Gastrocnemius medialis (tissue), 4 donors: Measurements from ENCODE around the gene MZB1. TPM values are rescaled to one million over a fixed set of nuclear protein-coding genes. Genes with fewer than 3 reads are reported as not detected.

Experiments used
- ATAC-seq, 2 donors: fragments of 150-250 bp; one replicate each; pipeline ENCODE4 v1.9.1; 2016
- DNase-seq, 2 donors: peaks; one replicate each; pipeline ENCODE4 v3.0.0-alpha.2; 2019
- H3K27ac ChIP-seq, 4 donors: fragments of 200-600 bp; sonication (generic); 1 replicate in 1 of 4; 2 replicates in 3 of 4; pipeline ENCODE4 v1.5.1; 2016 to 2018; ENCODE audit warnings: mild to moderate bottlenecking in 2 of 4, moderate library complexity in 1 of 4
- H3K27me3 ChIP-seq, 3 donors: fragments of 200-600 bp; sonication (generic) in 2 of 3; 1 replicate in 1 of 3; 2 replicates in 2 of 3; pipeline versions ENCODE4 v1.5.1 to v1.6.0; 2016 to 2019; ENCODE audit warnings: mild to moderate bottlenecking in 1 of 3, moderate library complexity in 1 of 3
- H3K36me3 ChIP-seq, 2 donors: fragments of 200-600 bp; sonication (generic) in 1 of 2; one replicate each; pipeline ENCODE4 v1.5.1; 2017 to 2018
- H3K4me1 ChIP-seq, 2 donors: fragments of 200-600 bp; sonication (generic) in 1 of 2; one replicate each; pipeline ENCODE4 v1.5.1; 2016 to 2017; ENCODE audit warnings: mild to moderate bottlenecking in 2 of 2
- H3K4me3 ChIP-seq, 4 donors: fragments of 200-600 bp; sonication (generic) in 3 of 4; 1 replicate in 1 of 4; 2 replicates in 3 of 4; pipeline ENCODE4 v1.5.1; 2016 to 2019; ENCODE audit warnings: mild to moderate bottlenecking in 2 of 4
- H3K9me3 ChIP-seq, 3 donors: fragments of 200-600 bp; sonication (generic) in 2 of 3; 1 replicate in 1 of 3; 2 replicates in 2 of 3; pipeline ENCODE4 v1.5.1; 2016 to 2019
- POLR2A ChIP-seq, 2 donors: fragments of 450-650 bp; IDR thresholded peaks; one replicate each; pipeline ENCODE4 v1.6.1; 2017; ENCODE audit warnings: antibody characterized with exemption in 2 of 2, mild to moderate bottlenecking in 2 of 2, moderate library complexity in 2 of 2
- in situ Hi-C, 4 donors: fragments of 200-750 bp; cut with MboI; loops; one replicate each; pipeline versions ENCODE4 v1.15.0 to v1.8.0; 2017; ENCODE audit warnings: low sequenced_read_pairs in 4 of 4
- intact Hi-C: fragments of 100-400 bp; cut with DNase I; formaldehyde crosslinking; loops from one replicate; pipeline ENCODE4 v1.15.1; 2023; ENCODE audit warnings: low total_unique reads
- total RNA-seq, 4 donors: library from RNA; depleted of rRNA; stranded (reverse); fragments of >200 nt; gene quantifications; one replicate each; pipeline versions ENCODE4 v1.1.0 to v1.2.3, GENCODE V29; 2016
- TF ChIP-seq, protein P1 (sequence below), 5 experiments: fragments of 450-650 bp in 3 of 5; fragments of 200-600 bp in 2 of 5; sonication (generic) in 2 of 5; IDR thresholded peaks in 4 of 5; conservative IDR thresholded peaks in 1 of 5; 1 replicate in 4 of 5; 2 replicates in 1 of 5; pipeline ENCODE4 v1.5.1; 2016 to 2019; ENCODE audit warnings: antibody characterized with exemption in 5 of 5, mild to moderate bottlenecking in 3 of 5, moderate library complexity in 3 of 5

Gene MZB1
- total RNA-seq, 4 donors from 2014 or later: 0.46 TPM; not detected in 3

DNA sequence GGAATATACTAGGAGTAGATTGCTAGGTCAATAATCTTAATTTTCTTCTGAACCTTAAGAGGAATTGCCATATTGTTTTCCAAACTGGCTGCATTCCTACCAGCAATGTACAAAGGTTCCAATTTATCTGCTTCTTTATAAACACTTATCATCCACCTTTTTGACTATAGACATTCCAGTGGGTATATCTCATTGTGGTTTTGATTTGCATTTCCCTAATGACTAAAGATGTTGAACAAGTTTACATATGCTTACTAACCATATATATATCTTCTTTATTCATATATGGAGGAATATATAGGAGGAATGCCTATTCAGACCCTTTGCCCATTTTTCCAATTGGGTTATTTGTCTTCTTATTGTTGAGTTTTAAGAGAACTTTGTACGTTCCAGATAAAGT lies 42.0 kb upstream of the MZB1 start:
- no peak for ATAC-seq
- Histone ChIP-seq H3K4me3 (no peak overlapping the region), H3K4me1 (no peaks in the 10 kb centered on the region), H3K36me3 (peaks cover 0 to 41% of the 10 kb centered on the region in 2 donors), H3K9me3 (no peaks in the 10 kb centered on the region), H3K27me3 (no peaks in the 10 kb centered on the region), H3K27ac (no peak overlapping the region)
- TF ChIP-seq, protein P1, sequence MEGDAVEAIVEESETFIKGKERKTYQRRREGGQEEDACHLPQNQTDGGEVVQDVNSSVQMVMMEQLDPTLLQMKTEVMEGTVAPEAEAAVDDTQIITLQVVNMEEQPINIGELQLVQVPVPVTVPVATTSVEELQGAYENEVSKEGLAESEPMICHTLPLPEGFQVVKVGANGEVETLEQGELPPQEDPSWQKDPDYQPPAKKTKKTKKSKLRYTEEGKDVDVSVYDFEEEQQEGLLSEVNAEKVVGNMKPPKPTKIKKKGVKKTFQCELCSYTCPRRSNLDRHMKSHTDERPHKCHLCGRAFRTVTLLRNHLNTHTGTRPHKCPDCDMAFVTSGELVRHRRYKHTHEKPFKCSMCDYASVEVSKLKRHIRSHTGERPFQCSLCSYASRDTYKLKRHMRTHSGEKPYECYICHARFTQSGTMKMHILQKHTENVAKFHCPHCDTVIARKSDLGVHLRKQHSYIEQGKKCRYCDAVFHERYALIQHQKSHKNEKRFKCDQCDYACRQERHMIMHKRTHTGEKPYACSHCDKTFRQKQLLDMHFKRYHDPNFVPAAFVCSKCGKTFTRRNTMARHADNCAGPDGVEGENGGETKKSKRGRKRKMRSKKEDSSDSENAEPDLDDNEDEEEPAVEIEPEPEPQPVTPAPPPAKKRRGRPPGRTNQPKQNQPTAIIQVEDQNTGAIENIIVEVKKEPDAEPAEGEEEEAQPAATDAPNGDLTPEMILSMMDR (IDR thresholded peaks at IDR 0.05 in 4 of 5, conservative IDR thresholded peaks at IDR 0.05 in 1 of 5): no peak
- TF ChIP-seq POLR2A (IDR thresholded peaks at IDR 0.05): no peak
- intact Hi-C loops (no loop called here), in situ Hi-C loops (no loop called here)
- DNase-seq: no peak

DNA sequence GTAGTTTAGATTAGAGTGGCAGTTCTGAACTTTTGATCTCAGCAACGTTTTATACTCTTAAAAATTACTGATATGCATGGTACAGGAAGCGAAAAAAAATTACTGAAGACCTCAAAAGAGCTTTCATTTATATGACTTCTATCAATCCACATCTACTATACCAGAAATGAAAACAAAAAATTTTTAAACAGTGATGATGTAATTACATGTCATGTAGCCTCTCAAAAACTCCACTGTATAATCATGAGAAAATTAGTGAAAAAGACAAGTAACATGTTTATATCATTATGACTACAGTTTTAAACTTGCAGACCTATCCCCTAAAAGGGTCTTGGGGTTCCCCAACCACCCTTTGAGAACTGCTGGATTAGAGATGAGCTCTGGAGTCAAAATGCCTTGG lies 40.3 kb upstream of the MZB1 start:
- Histone ChIP-seq H3K4me1 (peaks cover 8 to 14% of the 10 kb centered on the region in 2 donors), H3K27me3 (no peaks in the 10 kb centered on the region), H3K27ac (no peak overlapping the region), H3K36me3 (peaks cover 0 to 41% of the 10 kb centered on the region in 2 donors), H3K4me3 (no peak overlapping the region), H3K9me3 (no peaks in the 10 kb centered on the region)
- no peak for ATAC-seq
- DNase-seq: no peak
- intact Hi-C loops (no loop called here), in situ Hi-C loops (no loop called here)
- TF ChIP-seq POLR2A (IDR thresholded peaks at IDR 0.05): no peak
- TF ChIP-seq, protein P1 (IDR thresholded peaks at IDR 0.05 in 4 of 5, conservative IDR thresholded peaks at IDR 0.05 in 1 of 5): no peak

DNA sequence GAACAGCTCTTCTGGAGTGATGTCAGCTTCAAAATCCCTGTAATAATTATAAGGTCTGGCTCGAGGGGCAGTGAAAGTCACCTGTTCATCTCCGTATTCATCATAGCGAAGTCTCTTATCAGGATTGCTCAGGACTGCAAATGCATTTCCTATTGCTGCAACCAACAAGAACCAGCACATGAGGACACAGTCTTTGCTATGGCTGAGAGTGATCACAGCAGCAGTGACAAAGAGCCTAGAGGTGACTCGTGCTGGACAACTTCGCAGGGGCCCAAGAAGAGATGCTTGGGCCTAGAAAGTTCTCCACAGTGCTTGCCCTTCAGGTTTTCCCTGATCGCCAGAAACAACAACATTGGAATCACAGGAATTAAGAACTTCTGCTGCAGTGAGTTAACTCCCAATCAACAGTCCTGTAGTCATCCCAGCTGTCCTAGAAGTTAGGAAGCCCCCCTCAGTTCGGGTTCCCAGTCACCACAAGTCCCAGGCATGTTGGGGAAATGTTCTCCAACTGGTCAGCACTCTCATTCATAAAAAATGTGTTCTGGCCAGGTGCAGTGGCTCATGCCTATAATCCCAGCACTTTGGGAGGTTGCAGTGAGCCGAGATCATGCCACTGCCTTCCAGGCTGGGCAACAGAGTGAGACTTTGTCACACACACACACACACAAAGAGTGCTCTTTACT lies 36.6 kb upstream of the MZB1 start:
- ATAC-seq (peak in 1 of 2 donors; percentile 33), DNase-seq (no peak)
- H3K36me3 ChIP-seq: peaks cover 0 to 37% of the 10 kb centered on the region in 2 donors
- no peak overlapping the region for H3K4me3 ChIP-seq
- H3K27ac ChIP-seq: peak overlapping the region; percentile 75 to 80 (median 76)
- TF ChIP-seq POLR2A (IDR thresholded peaks at IDR 0.05): no peak
- TF ChIP-seq, protein P1 (IDR thresholded peaks at IDR 0.05 in 4 of 5, conservative IDR thresholded peaks at IDR 0.05 in 1 of 5): no peak
- in situ Hi-C loops: loop anchor here in 1 of 4 donors (5.0 kb wide), 1 partner anchor 91 kb away; no protein-coding TSS in a partner anchor
- no peaks in the 10 kb centered on the region for H3K27me3 ChIP-seq
- peaks cover 8 to 22% of the 10 kb centered on the region in 2 donors for H3K4me1 ChIP-seq
- intact Hi-C loops: no loop called here
- H3K9me3 ChIP-seq: no peaks in the 10 kb centered on the region

DNA sequence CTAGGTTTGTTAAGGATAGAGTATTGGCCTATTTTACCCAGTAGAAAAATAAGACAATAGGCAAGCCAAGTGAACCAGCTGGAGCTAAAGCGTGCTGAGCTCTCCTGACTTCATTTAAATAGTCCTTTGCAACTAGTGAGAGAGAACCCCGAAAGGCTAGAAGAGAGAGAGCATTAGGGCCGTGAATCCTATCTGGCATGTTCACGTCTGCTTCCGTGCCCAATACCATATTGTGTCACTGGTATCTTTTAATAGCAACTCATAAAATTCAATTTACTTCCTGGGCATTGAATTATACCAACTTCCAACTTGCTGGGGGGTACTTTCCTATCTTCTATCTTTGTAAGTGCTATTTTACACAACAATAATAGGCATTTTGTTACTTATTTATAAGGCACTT lies 35.8 kb upstream of the MZB1 start:
- H3K9me3 ChIP-seq: no peaks in the 10 kb centered on the region
- DNase-seq (no peak), ATAC-seq (peak in 1 of 2 donors; percentile 50)
- intact Hi-C loops (no loop called here), in situ Hi-C loops (loop anchor here in 1 of 4 donors (5.0 kb wide), 1 partner anchor 92 kb away; no protein-coding TSS in a partner anchor)
- peaks cover 0 to 42% of the 10 kb centered on the region in 2 donors for H3K36me3 ChIP-seq
- H3K27me3 ChIP-seq: no peaks in the 10 kb centered on the region
- peaks cover 8 to 22% of the 10 kb centered on the region in 2 donors for H3K4me1 ChIP-seq
- TF ChIP-seq, protein P1 (IDR thresholded peaks at IDR 0.05 in 4 of 5, conservative IDR thresholded peaks at IDR 0.05 in 1 of 5): no peak
- TF ChIP-seq POLR2A (IDR thresholded peaks at IDR 0.05): no peak
- H3K4me3 ChIP-seq: no peak overlapping the region
- H3K27ac ChIP-seq: peak overlapping the region; percentile 75 to 80 (median 76)
